ENCODE data around the gene RNU6-1.

- TF ChIP-seq POLR2A (IDR thresholded peaks at IDR 0.05; ENCODE audit: low read depth, low read length) (no peak), POLR2AphosphoS5 (IDR thresholded peaks at IDR 0.05; ENCODE audit: low read depth, low read length) (no peak)
These were observed 44.8 kb upstream of the RNU6-1 start for GRCh38 chr15:67884514-67885174.

Measured in GM12892 (cell line).